T-helper 2 cell treated with Interferon-gamma antibody and Interleukin-4, amounts not matched to agents 5 μg/mL and 100 μg/mL, for 36 hours (primary cell): Measurements from ENCODE around the gene PDE4C.

Source experiments
- DNase-seq: peaks from one replicate; pipeline ENCODE4 v3.0.0; 2021; ENCODE audit warnings: low spot score
- H3K27ac Mint-ChIP-seq: one replicate; pipeline ENCODE4 v1.8.0; 2021; ENCODE audit warnings: mild to moderate bottlenecking, mixed read lengths
- H3K27me3 Mint-ChIP-seq: one replicate; pipeline ENCODE4 v1.8.0; 2021; ENCODE audit warnings: low read depth, mixed read lengths
- H3K36me3 Mint-ChIP-seq: one replicate; pipeline ENCODE4 v1.8.0; 2021; ENCODE audit warnings: low read depth, mixed read lengths
- H3K4me1 Mint-ChIP-seq: one replicate; pipeline ENCODE4 v1.8.0; 2021; ENCODE audit warnings: low read depth, mixed read lengths
- H3K4me3 Mint-ChIP-seq: one replicate; pipeline ENCODE4 v1.8.0; 2022; ENCODE audit warnings: mild to moderate bottlenecking, moderate library complexity, mixed read lengths
- H3K9me3 Mint-ChIP-seq: one replicate; pipeline ENCODE4 v1.8.0; 2021; ENCODE audit warnings: mixed read lengths

PDE4C gene

DNA sequence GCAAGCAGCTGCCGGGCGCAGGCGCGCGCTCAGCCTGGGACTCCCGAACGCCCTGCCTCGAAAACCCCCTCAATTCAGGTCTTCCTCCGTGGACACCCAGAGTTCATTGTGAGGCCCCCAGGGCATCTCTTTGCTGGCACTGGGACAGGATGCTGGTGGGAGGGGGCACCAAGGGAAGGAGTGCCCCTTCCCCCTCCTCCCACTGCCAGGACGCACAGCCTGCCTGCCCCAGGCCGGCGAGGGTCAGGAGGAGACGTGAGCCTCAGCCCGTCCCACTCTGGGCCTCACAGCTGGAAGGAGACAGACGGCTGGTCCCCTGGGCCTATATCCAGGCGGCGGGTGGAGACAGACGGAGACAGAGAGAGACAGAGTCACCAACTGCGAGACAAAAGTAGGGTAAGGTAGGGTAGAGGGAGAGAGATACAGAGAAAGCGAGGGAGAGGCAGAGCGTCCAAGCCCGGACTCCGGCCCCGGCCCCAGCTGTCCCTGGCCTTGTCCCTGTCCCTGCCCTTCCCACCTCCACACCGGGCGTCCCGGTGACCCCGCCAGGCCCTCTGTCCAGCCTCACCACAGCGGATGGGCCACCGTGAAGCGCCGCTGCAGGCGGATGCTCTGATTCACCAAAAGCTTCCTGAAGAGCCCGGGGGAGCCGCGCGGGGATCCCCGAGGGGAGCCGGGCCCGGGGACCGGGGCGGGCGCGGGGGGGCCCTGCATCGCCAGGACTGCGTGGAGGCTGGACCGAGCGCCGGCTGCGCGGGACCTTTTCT, at the start of gene PDE4C:
TSS of gene PDE4C (minus strand) at position 737 of the 767 bp plus-strand sequence. CDS start at position 714, 23 bp downstream.
- no peaks in the 10 kb centered on the region for H3K36me3 Mint-ChIP-seq
- no peak for DNase-seq
- H3K4me3 Mint-ChIP-seq: no peak within 1 kb of the TSS
- H3K4me1 Mint-ChIP-seq: peaks cover 8% of the 10 kb centered on the region
- peaks cover 47% of the 10 kb centered on the region for H3K27me3 Mint-ChIP-seq
- no peak within 1 kb of the TSS for H3K27ac Mint-ChIP-seq
- H3K9me3 Mint-ChIP-seq: no peaks in the 10 kb centered on the region

DNA sequence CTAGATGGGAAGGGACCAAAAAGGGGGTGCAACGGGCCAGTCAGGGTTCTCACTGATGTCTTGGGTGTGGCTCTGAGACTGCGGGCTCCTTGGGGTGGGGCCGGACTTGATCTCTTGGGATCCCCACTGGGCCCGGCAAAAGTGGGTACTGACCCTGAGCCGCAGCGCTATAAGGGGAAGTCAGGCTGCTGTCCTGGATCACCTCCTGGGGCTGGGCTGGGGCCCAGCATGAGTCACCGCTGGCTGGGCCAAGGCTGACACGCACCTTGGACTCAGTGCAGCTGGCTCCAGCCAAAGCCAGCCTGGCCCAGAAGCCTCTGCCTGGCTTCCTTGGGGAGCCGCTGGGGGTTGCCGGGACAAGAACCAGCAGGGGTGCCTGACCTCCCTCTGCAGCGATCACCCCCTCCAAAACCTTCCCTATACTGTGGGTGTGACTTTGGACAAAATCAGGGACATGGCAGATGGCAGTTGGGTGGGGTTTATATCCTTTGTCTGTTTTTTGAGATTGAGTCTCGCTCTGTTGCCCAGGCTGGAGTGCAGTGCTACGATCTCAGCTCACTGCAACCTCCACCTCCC, 48.6 kb upstream of the PDE4C start:
- no peak overlapping the region for H3K4me3 Mint-ChIP-seq
- H3K4me1 Mint-ChIP-seq: peaks cover 17% of the 10 kb centered on the region
- H3K9me3 Mint-ChIP-seq: no peaks in the 10 kb centered on the region
- no peak for DNase-seq
- H3K36me3 Mint-ChIP-seq: peaks cover 45% of the 10 kb centered on the region
- peaks cover 3% of the 10 kb centered on the region for H3K27me3 Mint-ChIP-seq
- no peak overlapping the region for H3K27ac Mint-ChIP-seq

DNA sequence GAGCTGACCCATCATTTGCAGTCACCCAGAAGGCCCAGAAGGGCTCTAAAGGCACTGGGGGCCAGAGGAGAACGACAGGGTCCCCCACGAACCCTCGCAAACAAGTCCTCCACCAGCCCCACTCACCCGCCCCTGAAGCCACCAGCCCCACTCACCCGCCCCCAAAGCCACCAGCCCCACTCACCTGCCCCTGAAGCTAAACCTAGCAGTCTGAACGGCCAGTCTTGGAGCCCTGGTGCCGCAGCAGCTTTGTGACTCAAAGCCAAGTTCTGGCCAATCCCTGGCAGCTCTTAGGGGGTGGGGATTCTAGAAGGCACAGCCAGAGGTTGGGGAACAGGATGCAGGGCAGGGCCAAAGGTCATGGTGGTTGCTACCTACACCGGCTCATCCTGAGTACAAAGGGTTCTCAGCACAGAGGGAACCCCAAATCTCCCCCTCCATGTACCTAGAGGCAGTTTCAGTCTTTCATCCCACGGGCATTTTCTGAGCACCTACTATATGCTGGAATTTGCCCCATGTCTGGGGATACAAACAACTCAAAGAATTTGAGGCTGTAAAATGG, 48.1 kb upstream of the PDE4C start, which contains the start of gene IQCN:
TSS of gene IQCN (minus strand) at position 234 of the 562 bp plus-strand sequence. CDS start 4,974 bp downstream, outside the sequence.
- H3K4me3 Mint-ChIP-seq: no peak within 1 kb of the TSS
- peaks cover 40% of the 10 kb centered on the region for H3K36me3 Mint-ChIP-seq
- H3K4me1 Mint-ChIP-seq: peaks cover 16% of the 10 kb centered on the region
- no peaks in the 10 kb centered on the region for H3K9me3 Mint-ChIP-seq
- no peak for DNase-seq
- H3K27ac Mint-ChIP-seq: no peak within 1 kb of the TSS
- H3K27me3 Mint-ChIP-seq: no peaks in the 10 kb centered on the region

DNA sequence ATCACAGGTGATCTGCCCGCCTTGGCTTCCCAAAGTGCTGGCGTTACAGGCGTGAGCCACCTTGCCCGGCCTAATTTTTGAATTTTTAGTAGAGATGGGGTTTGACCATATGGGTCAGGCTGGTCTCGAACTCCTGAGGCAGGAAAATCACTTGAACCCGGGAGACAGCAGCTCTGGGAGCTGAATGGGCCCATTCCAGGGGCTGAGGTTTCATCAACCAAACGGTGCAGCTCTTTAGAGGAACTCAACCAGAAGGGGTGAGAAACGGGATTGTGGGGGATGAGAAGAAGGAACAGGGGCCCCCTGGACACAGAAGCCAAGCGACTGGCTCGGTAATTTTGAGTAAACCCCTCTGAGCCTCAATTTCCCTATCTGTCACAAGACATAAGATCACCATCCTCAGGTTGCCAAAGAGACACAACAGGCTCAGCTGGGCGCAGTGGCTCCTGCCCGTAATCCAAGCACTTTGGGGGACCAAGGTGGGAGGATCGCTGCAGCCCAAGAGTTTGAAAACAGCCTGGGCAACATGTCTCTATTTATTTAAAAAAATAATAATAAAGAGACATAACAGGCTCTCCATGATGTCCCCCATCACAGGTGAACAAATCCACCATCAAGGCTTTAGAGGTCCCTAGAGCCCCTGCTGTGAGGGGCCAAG, 47.5 kb upstream of the PDE4C start:
- H3K4me3 Mint-ChIP-seq: no peak overlapping the region
- no peak overlapping the region for H3K27ac Mint-ChIP-seq
- no peaks in the 10 kb centered on the region for H3K27me3 Mint-ChIP-seq
- H3K36me3 Mint-ChIP-seq: peaks cover 38% of the 10 kb centered on the region
- DNase-seq: no peak
- peaks cover 13% of the 10 kb centered on the region for H3K4me1 Mint-ChIP-seq
- H3K9me3 Mint-ChIP-seq: no peaks in the 10 kb centered on the region

DNA sequence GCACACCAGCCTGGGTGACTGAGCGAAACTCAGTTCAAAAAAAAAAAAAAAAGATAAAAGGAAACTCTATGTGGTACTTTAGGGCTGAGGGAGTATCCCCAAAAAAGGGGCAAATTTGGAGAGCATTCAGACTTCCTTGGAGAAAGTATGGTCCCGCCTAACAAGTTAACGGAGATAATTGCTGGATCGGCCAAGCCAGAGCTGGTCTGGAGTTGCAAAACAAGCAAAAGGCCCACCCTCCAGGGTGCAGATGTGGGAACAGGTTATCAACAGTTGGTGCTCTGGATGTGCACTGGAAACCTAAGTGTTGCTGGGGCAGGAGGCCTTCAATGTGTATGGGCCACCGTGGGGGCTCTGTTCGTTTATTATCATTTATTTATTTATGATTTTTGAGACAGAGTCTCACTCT, 45.2 kb upstream of the PDE4C start:
- Mint-ChIP-seq H3K4me3 (no peak overlapping the region), H3K4me1 (peaks cover 7% of the 10 kb centered on the region), H3K27ac (no peak overlapping the region), H3K9me3 (no peaks in the 10 kb centered on the region), H3K36me3 (peaks cover 35% of the 10 kb centered on the region), H3K27me3 (no peaks in the 10 kb centered on the region)
- DNase-seq: no peak

DNA sequence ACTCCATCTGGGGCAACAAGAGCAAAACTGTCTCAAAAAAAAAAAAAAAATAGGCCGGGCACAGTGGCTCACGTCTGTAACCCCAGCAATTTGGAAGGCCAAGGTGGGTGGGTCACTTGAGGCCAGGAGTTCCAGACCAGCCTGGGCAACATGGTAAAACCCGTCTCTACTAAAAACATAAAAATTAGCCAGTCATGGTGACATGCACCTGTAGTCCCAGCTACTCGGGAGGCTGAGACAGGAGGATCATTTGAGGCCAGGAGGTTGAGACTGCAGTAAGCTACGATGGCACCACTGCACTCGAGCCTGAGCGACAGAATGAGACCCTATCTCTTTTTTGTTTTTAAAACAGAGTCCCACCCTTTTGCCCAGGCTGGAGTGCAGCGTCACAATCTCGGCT, 44.1 kb upstream of the PDE4C start:
- H3K4me3 Mint-ChIP-seq: no peak overlapping the region
- no peaks in the 10 kb centered on the region for H3K9me3 Mint-ChIP-seq
- H3K27ac Mint-ChIP-seq: no peak overlapping the region
- H3K36me3 Mint-ChIP-seq: peaks cover 37% of the 10 kb centered on the region
- peaks cover 5% of the 10 kb centered on the region for H3K4me1 Mint-ChIP-seq
- no peaks in the 10 kb centered on the region for H3K27me3 Mint-ChIP-seq
- no peak for DNase-seq

DNA sequence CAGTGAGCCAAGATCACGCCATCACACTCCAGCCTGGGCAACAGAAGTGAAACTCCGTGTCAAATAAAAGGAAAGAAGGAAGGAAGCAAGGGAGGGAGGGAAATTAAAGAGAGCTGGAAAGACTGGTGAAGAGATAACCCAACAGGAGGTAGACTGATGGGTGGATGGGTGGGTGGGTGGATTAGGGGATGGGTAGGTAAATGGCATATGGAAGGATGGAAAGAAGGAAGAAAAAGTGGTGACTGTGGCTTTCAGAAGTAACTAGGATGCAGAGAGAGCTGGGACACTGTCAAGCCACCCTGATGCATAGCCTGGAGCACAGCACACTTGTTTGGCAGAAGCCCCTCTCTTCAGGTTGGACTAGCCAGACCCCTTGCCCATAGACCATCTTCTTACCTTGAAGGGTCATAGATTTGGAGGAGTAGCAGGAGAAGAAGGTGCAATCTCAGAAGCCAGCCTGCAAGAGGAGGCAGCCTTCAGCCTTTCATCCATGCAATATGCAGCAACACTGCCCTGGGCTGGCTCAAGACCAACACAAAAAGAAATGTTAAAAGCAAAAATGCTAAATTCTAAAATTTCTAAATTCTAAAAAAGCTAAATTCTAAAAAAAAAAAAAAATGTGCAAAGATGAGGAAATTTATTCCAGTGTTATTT, 43.0 kb upstream of the PDE4C start:
- Mint-ChIP-seq H3K27me3 (no peaks in the 10 kb centered on the region), H3K4me3 (no peak overlapping the region), H3K4me1 (peaks cover 2% of the 10 kb centered on the region), H3K27ac (no peak overlapping the region), H3K9me3 (no peaks in the 10 kb centered on the region), H3K36me3 (peaks cover 27% of the 10 kb centered on the region)
- no peak for DNase-seq

DNA sequence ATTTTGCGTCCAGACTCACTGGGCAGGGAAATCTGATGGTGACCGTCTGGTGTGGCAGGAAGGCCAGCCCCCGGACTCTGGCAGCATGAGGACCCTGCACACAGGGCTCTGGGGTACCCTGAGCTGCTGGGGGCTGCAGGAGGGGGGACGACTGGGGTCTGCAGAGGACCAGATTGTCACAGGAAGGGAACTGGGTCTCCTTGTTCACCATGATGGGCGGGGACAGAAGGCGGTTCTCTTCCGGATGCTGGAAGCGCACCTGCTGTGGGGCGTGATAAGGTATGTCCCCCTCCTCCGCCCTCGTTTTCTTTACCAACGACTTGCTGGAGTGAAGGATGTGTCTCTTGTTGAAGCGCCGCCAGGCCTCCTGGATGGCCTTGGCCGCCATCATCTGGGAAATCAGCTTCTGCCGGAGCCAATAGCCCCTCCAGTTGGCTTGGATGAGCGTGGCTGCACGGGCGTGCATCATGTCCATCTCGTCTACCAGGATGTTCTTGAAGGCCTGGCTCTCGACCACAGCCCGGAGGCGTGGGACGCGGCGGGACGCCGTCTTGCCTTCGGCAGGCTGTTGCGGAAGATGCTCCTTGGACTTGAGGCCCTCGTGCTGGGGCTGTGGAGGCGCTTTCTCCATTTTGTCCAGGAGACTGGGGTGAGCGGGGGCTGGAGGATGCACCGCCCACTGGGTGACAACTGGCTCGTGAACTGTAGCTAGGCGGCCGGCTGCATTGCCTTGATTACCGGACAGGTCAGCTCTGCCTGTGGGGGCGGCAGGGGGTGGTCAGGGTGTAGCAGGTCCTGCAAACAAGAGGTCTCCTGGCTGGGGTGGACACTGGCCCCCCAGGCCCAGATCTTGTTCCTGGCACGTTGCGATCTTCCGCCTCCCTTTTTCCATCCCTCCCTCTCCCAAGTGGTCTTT, 40.8 kb upstream of the PDE4C start:
- H3K4me1 Mint-ChIP-seq: peaks cover 2% of the 10 kb centered on the region
- no peak overlapping the region for H3K4me3 Mint-ChIP-seq
- H3K27ac Mint-ChIP-seq: no peak overlapping the region
- peaks cover 22% of the 10 kb centered on the region for H3K36me3 Mint-ChIP-seq
- DNase-seq: no peak
- H3K27me3 Mint-ChIP-seq: no peaks in the 10 kb centered on the region
- H3K9me3 Mint-ChIP-seq: no peaks in the 10 kb centered on the region

DNA sequence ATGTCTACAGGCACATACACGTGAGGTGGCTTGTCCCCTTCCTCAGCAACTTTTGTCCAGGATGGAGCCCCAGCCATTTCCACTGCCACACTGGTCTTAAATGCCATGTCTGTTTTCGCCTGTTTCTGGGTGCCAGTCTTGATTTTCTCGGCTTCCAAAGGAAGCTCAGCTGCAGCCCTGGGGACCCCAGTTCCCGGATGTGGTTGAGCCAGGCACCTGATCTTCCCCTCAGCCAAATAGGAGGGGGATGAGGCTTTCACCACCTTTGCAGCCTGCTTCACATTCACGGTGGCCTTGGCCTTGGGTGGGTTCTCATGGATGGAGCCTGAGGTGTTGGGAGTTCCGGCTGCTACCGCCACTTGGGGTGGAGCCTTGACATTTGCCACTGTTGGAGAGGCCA, 39.3 kb upstream of the PDE4C start:
- Mint-ChIP-seq H3K36me3 (peaks cover 20% of the 10 kb centered on the region), H3K27ac (no peak overlapping the region), H3K4me1 (peaks cover 2% of the 10 kb centered on the region), H3K9me3 (no peaks in the 10 kb centered on the region), H3K27me3 (no peaks in the 10 kb centered on the region), H3K4me3 (no peak overlapping the region)
- DNase-seq: no peak

DNA sequence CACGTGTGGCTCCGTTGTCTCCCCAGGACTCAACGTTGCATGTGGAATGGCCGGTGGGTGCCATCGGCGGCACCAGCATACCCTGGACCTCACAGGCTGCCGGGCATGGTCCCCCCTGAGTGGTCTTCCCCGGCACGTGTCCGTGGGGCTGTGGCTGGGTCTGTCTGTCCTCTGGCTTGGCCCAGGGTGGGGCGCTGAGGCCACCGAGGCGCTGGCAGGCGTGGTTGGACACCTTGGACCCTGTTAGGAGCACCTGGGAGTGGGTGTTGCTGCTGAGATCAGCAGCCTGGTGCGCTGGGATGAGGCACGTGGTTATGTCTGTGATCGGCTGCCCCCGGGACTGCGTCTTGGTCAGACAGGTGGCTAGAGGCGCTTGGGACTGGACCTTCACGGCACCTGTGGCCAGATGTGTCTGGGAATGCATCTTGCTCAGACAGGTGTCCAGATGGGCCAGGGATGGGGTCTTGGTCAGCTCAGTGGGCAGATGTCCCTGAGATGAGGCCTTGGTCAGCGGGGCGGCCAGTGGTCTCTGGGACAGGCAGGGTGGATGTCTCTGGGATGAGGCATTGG, 38.8 kb upstream of the PDE4C start:
- H3K36me3 Mint-ChIP-seq: peaks cover 20% of the 10 kb centered on the region
- no peak overlapping the region for H3K27ac Mint-ChIP-seq

DNA sequence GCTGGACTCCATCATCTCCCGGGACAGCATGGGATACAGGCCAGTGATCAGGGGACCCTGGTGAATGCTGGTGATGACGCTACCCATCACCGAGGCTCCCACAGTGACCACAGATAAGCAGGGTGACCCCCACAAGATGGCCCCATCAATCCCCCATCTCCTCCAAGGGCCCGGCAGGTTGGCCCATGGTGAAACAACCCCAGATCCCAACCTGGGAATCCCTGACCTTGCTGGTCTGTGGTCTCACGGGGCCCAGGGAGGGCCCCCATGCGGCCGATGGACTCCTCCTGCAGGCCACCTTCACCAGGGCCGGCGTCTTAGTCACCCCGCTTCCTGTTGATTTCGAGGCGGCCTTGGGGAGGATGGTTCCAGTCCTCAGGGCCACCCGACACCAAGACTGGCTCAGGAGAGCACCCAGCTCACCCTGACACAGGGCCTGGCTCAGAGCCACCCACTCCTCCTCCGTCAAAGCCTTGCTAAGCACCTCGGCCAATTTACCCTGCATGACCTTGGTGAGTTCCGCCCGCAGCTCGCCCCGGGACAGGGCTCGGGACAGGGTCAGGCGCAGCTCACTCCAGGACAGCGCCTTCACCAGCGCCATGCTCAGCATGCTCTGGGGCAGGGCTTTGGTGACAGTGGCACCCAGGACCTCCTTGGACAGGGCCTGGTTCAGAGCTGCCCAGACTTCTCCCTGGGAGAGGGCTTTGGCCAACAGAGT, 38.1 kb upstream of the PDE4C start:
- no peaks in the 10 kb centered on the region for H3K27me3 Mint-ChIP-seq
- H3K27ac Mint-ChIP-seq: no peak overlapping the region
- H3K9me3 Mint-ChIP-seq: no peaks in the 10 kb centered on the region
- peaks cover 20% of the 10 kb centered on the region for H3K36me3 Mint-ChIP-seq
- peaks cover 2% of the 10 kb centered on the region for H3K4me1 Mint-ChIP-seq
- DNase-seq: no peak
- H3K4me3 Mint-ChIP-seq: no peak overlapping the region

More for the DNA sequence above, 38.8 kb upstream of the PDE4C start:
- H3K9me3 Mint-ChIP-seq: no peaks in the 10 kb centered on the region
- H3K4me1 Mint-ChIP-seq: peaks cover 2% of the 10 kb centered on the region
- H3K27me3 Mint-ChIP-seq: no peaks in the 10 kb centered on the region
- DNase-seq: no peak
- H3K4me3 Mint-ChIP-seq: no peak overlapping the region

DNA sequence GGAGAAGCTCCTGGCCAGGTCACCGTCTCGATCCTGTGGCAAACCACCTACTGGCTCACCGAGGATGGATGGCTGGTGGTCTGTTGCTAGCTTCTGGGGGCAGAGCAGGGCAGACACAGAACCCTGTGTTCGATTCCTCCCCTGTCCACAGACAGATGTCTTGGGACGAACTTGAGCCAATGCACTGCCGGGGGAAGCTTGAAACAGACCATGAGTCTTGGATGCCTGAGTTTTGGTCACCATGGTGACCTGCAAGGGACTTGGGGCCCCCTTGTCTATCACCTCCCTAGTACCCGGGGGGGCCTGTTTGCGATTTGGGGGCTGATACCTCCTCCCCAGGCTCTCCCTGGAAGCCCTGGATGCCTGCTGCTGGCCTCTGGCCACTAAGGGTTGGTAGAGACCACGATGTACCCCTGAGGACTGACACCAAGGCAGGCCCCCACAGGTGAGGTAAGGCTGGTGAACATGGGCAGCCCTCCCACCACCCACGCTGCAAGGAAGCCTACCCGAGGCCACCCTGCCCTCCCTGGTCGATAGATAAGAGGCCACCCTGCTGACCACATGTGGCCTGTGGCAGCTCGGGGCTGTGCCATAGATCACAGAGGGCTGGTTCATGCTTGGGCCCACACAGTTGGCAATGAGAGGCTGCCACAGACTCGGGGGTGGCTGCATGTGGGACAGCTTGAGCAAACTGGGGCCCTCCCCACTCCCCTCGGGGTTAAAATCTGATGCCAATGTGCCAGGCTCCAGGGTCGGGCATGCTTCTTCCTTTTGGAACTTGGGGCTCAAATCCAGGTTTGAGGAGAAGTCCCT, 37.3 kb upstream of the PDE4C start:
- no peak for DNase-seq
- H3K27me3 Mint-ChIP-seq: no peaks in the 10 kb centered on the region
- H3K27ac Mint-ChIP-seq: no peak overlapping the region
- peaks cover 2% of the 10 kb centered on the region for H3K4me1 Mint-ChIP-seq
- no peak overlapping the region for H3K4me3 Mint-ChIP-seq
- peaks cover 16% of the 10 kb centered on the region for H3K36me3 Mint-ChIP-seq
- no peaks in the 10 kb centered on the region for H3K9me3 Mint-ChIP-seq
